Neural cell (in vitro differentiated cells): ENCODE results near the gene ENDOD1. TPM values are rescaled to one million over a fixed set of nuclear protein-coding genes. Genes with fewer than 3 reads are reported as not detected.

Experiments used
- H2AFZ ChIP-seq: fragments of 200-600, 300-800 bp; sonication (generic), shearing (Covaris generic); 2 replicates; pipeline ENCODE4 v1.6.0; 2014; ENCODE audit warnings: low read depth, mild to moderate bottlenecking, antibody characterized with exemption, low read length, moderate library complexity
- H3F3A ChIP-seq: fragments of 200-600 bp; shearing (Covaris generic); 2 replicates; pipeline ENCODE4 v1.6.1; 2016; ENCODE audit warnings: mild to moderate bottlenecking, moderate library complexity, mixed read lengths, antibody characterized with exemption, low read length; ENCODE audit not compliant: insufficient read depth, poor library complexity, severe bottlenecking
- H3K27ac ChIP-seq: fragments of 200-600, 300-800 bp; sonication (generic), shearing (Covaris generic); 2 replicates; pipeline ENCODE4 v1.5.1; 2014; ENCODE audit warnings: mild to moderate bottlenecking, low read length, moderate library complexity
- H3K27me3 ChIP-seq: fragments of 300-800, 200-600 bp; sonication (generic), shearing (Covaris generic); 2 replicates; pipeline ENCODE4 v1.6.0; 2014; ENCODE audit warnings: mild to moderate bottlenecking, low read depth, low read length, moderate library complexity; ENCODE audit not compliant: insufficient read depth
- H3K36me3 ChIP-seq: fragments of 300-800, 200-600 bp; sonication (generic), shearing (Covaris generic); 2 replicates; pipeline ENCODE4 v1.5.1; 2014; ENCODE audit warnings: mild to moderate bottlenecking, antibody characterized with exemption, low read length, moderate library complexity; ENCODE audit not compliant: insufficient read depth
- H3K4me2 ChIP-seq: fragments of 300-800, 200-600 bp; sonication (generic), shearing (Covaris generic); 2 replicates; pipeline ENCODE4 v1.6.0; 2014; ENCODE audit warnings: mild to moderate bottlenecking, low read length
- H3K4me3 ChIP-seq: fragments of 300-800, 200-600 bp; sonication (generic), shearing (Covaris generic); 2 replicates; pipeline ENCODE4 v1.5.1; 2014; ENCODE audit warnings: mild to moderate bottlenecking, low read length, moderate library complexity
- H3K79me2 ChIP-seq: fragments of 200-600 bp; shearing (Covaris generic); replicated peaks from 2 replicates; pipeline ENCODE4 v1.6.0; 2014; ENCODE audit warnings: mild to moderate bottlenecking, low read length, moderate library complexity; ENCODE audit not compliant: insufficient read depth
- H3K9ac ChIP-seq: fragments of 300-800, 200-600 bp; sonication (generic), shearing (Covaris generic); 2 replicates; pipeline ENCODE4 v1.6.1; 2016; ENCODE audit warnings: mild to moderate bottlenecking, low read length, mixed read lengths
- H3K9me2 ChIP-seq: fragments of 200-600 bp; shearing (Covaris generic); 2 replicates; pipeline ENCODE4 v1.6.1; 2016; ENCODE audit warnings: mild to moderate bottlenecking, low read length, mixed read lengths; ENCODE audit not compliant: insufficient read depth
- H3K9me3 ChIP-seq: fragments of 200-600, 300-800 bp; sonication (generic), shearing (Covaris generic); 2 replicates; pipeline ENCODE4 v1.6.1; 2016; ENCODE audit warnings: mild to moderate bottlenecking, mixed run types, low read length, moderate library complexity, mixed read lengths
- H4K20me1 ChIP-seq: fragments of 200-600 bp; shearing (Covaris generic); 2 replicates; pipeline ENCODE4 v1.6.1; 2016; ENCODE audit warnings: mild to moderate bottlenecking, mixed run types; ENCODE audit not compliant: insufficient read depth
- EP300 ChIP-seq: fragments of 450-650 bp; conservative IDR thresholded peaks from 2 replicates; pipeline ENCODE4 v1.6.1; 2014; ENCODE audit warnings: antibody characterized with exemption, mild to moderate bottlenecking, moderate library complexity; ENCODE audit not compliant: poor library complexity, severe bottlenecking
- EZH2 ChIP-seq: fragments of 200-600, 300-800 bp; shearing (Covaris generic), sonication (generic); IDR thresholded peaks from 2 replicates; pipeline ENCODE4 v1.6.1; 2014; ENCODE audit warnings: antibody characterized with exemption, low read length, borderline replicate concordance, mild to moderate bottlenecking; ENCODE audit not compliant: insufficient read depth, poor library complexity, severe bottlenecking
- MXI1 ChIP-seq: fragments of 450-650 bp; conservative IDR thresholded peaks from 2 replicates; pipeline ENCODE4 v1.6.1; 2014; ENCODE audit warnings: antibody characterized with exemption, mild to moderate bottlenecking; ENCODE audit not compliant: poor library complexity, severe bottlenecking
- POLR2AphosphoS5 ChIP-seq: IDR thresholded peaks from 2 replicates; pipeline ENCODE4 v1.6.1; 2012
- RAD21 ChIP-seq: fragments of 450-650 bp; conservative IDR thresholded peaks from 2 replicates; pipeline ENCODE4 v1.6.1; 2014; ENCODE audit warnings: antibody characterized with exemption, mild to moderate bottlenecking, moderate library complexity
- REST ChIP-seq: IDR thresholded peaks from 2 replicates; pipeline ENCODE4 v1.6.1; 2012; ENCODE audit warnings: borderline replicate concordance
- SMC3 ChIP-seq: fragments of 450-650 bp; conservative IDR thresholded peaks from 2 replicates; pipeline ENCODE4 v1.6.1; 2014; ENCODE audit warnings: antibody characterized with exemption, mild to moderate bottlenecking, moderate library complexity; ENCODE audit not compliant: poor library complexity
- TAF1 ChIP-seq: IDR thresholded peaks from 2 replicates; pipeline ENCODE4 v1.6.1; 2012; ENCODE audit warnings: low read depth
- polyA plus RNA-seq: library from polyadenylated mRNA; depleted of rRNA; stranded (reverse); fragments of >200 nt; gene quantifications from 2 replicates; pipeline ENCODE4 v1.2.3, GENCODE V29; 2014
- TF ChIP-seq, protein P1 (sequence below): fragments of 450-650 bp; IDR thresholded peaks from 2 replicates; pipeline ENCODE4 v1.5.1; 2014; ENCODE audit warnings: antibody characterized with exemption, mild to moderate bottlenecking, moderate library complexity; ENCODE audit not compliant: poor library complexity, severe bottlenecking

ENDOD1 gene
- polyA plus RNA-seq, 1 donor from 2014 or later = 4.9 TPM

GRCh38 chr11:95057959-95058358 is 31.7 kb upstream of the ENDOD1 start:
- no peaks in the 10 kb centered on the region for H3K27me3 ChIP-seq
- H3K9ac ChIP-seq = no peak overlapping the region
- no peak overlapping the region for H2AFZ ChIP-seq
- H3K4me2 ChIP-seq = no peak overlapping the region
- TF ChIP-seq SMC3 (no peak), RAD21 (no peak), EP300 (no peak), TAF1 (no peak), MXI1 (no peak), EZH2 (no peak)
- H3K4me3 ChIP-seq = no peak overlapping the region
- H3F3A ChIP-seq = no peaks in the 10 kb centered on the region
- H3K27ac ChIP-seq = no peak overlapping the region
- H3K9me2 ChIP-seq = no peaks in the 10 kb centered on the region
- no peaks in the 10 kb centered on the region for H4K20me1 ChIP-seq
- no peaks in the 10 kb centered on the region for H3K79me2 ChIP-seq
- H3K36me3 ChIP-seq = no peaks in the 10 kb centered on the region
- H3K9me3 ChIP-seq = no peaks in the 10 kb centered on the region

DNA sequence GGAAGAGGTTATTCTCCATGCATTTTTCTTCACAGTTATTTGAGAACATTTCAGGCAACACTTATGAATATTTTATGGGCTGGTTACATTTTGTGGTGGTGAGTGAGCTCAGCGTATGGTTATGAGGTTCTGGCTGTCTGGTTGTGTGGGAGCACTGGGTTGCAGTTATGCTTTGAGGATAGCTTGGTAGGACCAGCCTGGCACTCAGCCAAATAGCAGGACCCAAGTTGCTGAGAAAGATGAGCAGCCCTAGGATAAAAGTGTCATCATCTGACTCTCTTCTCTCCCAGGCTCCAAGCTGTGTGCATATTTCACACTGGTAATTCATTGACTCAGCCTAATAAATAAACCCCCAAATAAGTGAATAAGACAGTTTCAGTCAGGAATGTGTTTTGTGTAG is 31.0 kb upstream of the ENDOD1 start:
- TF ChIP-seq TAF1 (no peak), MXI1 (no peak), EZH2 (no peak), POLR2AphosphoS5 (no peak), EP300 (no peak), REST (no peak)
- TF ChIP-seq, protein P1, sequence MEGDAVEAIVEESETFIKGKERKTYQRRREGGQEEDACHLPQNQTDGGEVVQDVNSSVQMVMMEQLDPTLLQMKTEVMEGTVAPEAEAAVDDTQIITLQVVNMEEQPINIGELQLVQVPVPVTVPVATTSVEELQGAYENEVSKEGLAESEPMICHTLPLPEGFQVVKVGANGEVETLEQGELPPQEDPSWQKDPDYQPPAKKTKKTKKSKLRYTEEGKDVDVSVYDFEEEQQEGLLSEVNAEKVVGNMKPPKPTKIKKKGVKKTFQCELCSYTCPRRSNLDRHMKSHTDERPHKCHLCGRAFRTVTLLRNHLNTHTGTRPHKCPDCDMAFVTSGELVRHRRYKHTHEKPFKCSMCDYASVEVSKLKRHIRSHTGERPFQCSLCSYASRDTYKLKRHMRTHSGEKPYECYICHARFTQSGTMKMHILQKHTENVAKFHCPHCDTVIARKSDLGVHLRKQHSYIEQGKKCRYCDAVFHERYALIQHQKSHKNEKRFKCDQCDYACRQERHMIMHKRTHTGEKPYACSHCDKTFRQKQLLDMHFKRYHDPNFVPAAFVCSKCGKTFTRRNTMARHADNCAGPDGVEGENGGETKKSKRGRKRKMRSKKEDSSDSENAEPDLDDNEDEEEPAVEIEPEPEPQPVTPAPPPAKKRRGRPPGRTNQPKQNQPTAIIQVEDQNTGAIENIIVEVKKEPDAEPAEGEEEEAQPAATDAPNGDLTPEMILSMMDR = no peak
- H3K36me3 ChIP-seq = no peaks in the 10 kb centered on the region
- H3K9me3 ChIP-seq = no peaks in the 10 kb centered on the region
- no peaks in the 10 kb centered on the region for H4K20me1 ChIP-seq
- H3K79me2 ChIP-seq = no peaks in the 10 kb centered on the region
- no peak overlapping the region for H3K27ac ChIP-seq
- H3K9ac ChIP-seq = no peak overlapping the region
- no peak overlapping the region for H2AFZ ChIP-seq
- H3K4me3 ChIP-seq = no peak overlapping the region
- H3K4me2 ChIP-seq = no peak overlapping the region
- no peaks in the 10 kb centered on the region for H3K27me3 ChIP-seq
- H3F3A ChIP-seq = no peaks in the 10 kb centered on the region
- no peaks in the 10 kb centered on the region for H3K9me2 ChIP-seq

- H3F3A ChIP-seq = no peaks in the 10 kb centered on the region
- H3K9me3 ChIP-seq = no peaks in the 10 kb centered on the region
- no peak overlapping the region for H3K27ac ChIP-seq
- H3K27me3 ChIP-seq = no peaks in the 10 kb centered on the region
- H3K9ac ChIP-seq = no peak overlapping the region
- H2AFZ ChIP-seq = no peak overlapping the region
- H3K36me3 ChIP-seq = no peaks in the 10 kb centered on the region
- no peaks in the 10 kb centered on the region for H3K79me2 ChIP-seq
- no peak overlapping the region for H3K4me2 ChIP-seq
- TF ChIP-seq SMC3 (no peak), MXI1 (no peak), EP300 (no peak), EZH2 (no peak), TAF1 (no peak), RAD21 (no peak), REST (no peak), POLR2AphosphoS5 (no peak)
- TF ChIP-seq, protein P1 = no peak
- H3K9me2 ChIP-seq = no peaks in the 10 kb centered on the region
- no peaks in the 10 kb centered on the region for H4K20me1 ChIP-seq
- H3K4me3 ChIP-seq = no peak overlapping the region
These were observed 30.6 kb upstream of the ENDOD1 start for GRCh38 chr11:95059046-95059445.
